ENCODE measurements around the gene LMNB1.
A peak's percentile ranks its signal among the peaks of the same experiment; 100 is the strongest.
"Not testable (repeated sequence)": the region's sequence is repeated elsewhere in the genome, so short reads cannot be mapped to it uniquely, and the experiment has no call there.

LMNB1 gene

DNA sequence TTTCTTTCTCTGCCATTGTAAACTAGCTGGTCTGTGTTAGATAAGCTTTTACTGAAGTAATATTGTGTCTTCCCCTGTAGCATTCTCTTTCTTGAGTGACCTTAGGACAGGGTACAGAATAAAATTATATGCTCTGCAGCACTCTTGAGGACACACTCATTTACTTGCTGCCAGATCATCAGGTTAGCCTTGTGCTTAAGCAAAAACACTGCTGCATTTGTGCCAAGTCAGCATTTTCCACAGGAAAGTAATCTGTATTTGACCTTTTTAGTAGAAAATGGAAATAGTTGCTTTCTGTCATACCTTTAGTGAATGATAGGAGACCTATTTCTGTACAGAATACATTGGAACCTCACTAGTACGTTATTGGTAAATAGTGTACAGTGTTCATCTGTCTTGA, 54.2 kb downstream of the LMNB1 start:
- DNase-seq: no peak

DNA sequence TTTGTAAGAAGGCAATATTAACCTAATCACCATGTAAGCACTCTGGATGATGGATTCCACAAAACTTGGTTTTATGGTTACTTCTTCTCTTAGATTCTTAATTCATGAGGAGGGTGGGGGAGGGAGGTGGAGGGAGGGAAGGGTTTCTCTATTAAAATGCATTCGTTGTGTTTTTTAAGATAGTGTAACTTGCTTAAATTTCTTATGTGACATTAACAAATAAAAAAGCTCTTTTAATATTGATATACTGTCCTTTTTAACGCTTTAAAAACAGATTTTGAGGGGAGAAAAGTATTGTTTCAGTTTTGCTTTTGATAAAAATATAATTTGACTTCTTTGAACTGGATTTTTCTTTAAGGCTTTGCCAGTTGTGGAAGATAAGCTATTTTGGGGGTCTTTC, 59.8 kb downstream of the LMNB1 start:
- DNase-seq: no peak

- DNase-seq: no peak
Observed at GRCh38 chr5:126837242-126837641, 60.3 kb downstream of the LMNB1 start.

DNA sequence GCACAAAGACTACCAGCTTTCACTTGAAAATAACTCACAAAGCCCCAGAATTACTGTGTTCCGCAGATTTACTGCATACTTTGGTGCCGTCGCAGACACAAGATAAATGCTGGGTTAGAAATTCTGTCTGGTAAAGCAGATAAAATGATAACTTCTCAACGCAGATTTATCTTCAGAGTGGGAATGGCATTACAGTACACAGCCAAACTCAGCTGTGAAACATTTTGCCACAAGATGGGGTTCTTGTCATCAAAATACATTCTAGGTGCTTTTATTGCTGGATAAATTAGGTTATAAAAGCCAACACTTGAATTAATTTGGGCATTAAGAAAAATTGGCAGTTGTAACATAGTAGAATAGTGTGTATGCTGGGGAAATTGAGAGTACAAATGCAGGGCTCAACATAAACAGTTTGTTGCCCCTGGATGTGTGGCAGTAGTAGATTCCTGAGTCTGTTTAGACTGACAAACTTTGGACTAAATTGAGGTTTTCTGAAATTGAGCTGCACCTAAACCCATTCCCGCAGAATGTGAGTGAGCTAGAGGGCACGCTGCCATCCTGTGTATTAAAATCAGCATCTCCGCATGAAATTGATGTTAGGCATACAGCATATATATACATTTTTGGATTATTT, 61.1 kb downstream of the LMNB1 start:
- no peak for DNase-seq

DNA sequence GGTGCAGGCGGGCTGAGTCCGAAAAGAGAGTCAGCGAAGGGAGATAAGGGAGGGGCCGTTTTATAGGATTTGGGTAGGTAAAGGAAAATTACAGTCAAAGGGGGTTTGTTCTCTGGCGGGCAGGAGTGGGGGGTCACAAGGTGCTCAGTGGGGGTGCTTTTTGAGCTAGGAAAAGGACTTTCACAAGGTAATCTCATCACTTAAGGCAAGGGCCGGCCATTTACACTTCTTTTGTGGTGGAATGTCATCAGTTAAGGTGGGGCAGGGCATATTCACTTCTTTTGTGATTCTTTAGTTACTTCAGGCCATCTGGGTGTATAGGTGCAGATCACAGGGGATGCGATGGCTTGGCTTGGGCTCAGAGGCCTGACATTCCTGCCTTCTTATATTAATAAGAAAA, 62.5 kb downstream of the LMNB1 start:
- DNase-seq: not testable (repeated sequence)

- DNase-seq: not testable (repeated sequence)
Observed at GRCh38 chr5:126843375-126843774, 66.4 kb downstream of the LMNB1 start.

DNA sequence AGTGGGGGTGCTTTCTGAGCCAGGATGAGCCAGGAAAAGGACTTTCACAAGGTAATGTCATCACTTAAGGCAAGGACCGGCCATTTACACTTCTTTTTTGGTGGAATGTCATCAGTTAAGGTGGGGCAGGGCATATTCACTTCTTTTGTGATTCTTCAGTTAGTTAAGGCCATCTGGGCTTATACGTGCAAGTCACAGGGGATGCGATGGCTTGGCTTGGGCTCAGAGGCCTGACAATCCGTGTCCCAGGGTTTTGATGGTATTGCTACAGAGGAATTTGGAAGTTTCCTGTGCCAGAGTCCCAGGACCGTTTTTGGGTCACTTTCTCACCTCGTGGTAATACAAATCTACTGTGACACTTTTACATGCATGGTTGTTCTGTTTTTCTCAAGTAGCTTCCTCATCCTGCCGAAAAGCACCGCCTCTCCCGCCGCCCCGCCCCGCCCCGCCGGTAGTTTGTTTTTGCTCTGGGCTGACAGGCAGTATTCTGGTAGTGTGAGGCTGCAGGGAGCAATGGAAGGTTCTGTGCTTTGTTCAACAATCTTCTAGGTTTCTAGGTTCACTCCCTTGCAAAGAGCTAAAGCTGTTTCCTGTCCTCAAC, 68.6 kb downstream of the LMNB1 start:
- DNase-seq: not testable (repeated sequence)

- DNase-seq: peak; percentile 35
Observed at GRCh38 chr5:126846344-126846743, 69.4 kb downstream of the LMNB1 start.

DNA sequence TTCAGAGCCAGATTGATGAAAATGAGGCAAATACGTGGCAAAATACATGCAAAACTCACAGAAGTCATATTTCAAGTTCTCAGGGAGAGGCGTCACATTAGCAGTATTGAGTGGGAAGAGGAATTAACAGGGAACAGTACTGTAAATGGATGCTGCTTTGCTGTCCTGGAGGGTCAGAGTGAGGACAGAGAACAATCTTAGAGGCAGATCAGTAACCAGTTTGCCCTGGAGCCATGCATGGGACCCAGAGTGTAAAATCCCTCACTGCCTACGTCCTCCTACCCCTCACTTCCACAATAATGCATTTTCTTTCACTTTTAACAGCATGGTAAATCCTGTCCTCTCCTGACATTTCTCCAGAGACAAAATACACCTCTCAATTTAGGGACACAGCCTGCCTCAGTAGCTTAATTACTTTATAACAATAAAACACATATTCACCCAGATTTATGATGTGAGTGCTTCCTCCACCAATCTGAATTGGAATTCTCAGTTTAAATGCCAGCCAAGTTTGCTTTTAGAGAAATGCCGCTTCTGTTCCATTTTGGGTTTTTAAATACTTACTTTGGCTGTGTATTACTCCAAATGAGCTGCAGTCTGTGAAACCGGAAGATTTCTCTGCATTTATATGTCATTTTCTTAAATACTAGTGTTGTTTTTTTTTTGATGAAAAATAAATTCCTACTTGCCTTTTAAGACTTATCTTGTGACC, 70.0 kb downstream of the LMNB1 start:
- DNase-seq: no peak

GRCh38 chr5:126847456-126847820, 70.5 kb downstream of the LMNB1 start:
- DNase-seq: no peak

GRCh38 chr5:126847826-126848251, 70.9 kb downstream of the LMNB1 start:
- DNase-seq: no peak

DNA sequence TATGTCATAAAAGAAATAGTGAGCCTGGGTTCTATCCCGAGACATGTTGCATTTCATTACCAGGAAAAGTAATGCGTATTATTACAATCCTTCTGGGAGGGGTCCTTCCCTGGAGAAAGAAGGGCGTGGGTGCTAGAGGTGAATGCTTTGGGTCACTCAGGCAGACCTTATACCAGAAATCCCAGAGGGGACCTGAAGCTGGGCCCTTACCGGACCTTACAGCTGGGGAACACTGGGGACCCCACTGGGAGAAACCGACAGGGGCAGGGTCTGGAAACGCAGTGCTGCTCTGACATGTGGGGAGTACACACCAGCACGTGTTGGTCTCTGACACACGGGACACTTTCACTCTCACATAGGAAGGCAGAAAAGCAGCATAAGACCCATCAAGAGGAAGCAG, 71.3 kb downstream of the LMNB1 start:
- no peak for DNase-seq

DNA sequence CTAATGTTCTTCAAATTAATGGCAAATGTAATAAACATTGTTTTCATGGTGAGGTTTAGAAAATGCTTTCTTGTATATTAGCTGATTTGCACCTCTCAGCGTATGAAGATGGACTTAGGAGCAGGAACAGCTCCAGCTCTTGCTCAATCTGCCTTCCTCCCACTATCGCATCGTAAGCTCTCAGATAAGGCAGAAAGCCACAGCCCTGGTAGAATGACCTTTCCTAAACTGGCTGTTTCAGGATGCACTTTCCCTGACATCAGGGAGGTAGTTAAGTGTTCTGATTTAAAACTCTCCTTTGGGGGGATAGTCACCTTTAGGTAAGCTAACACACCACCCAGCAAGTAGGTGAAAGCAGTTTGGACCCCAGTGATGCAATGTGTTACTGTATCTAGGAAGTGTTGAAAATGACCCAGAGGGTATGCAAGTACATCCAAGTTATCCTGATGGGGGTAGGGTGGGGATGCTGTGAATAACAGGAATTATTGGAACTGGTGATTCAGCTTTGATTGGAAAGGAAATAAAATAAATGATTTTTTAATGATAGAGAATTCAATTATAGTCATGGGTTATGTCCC, 72.3 kb downstream of the LMNB1 start:
- DNase-seq: no peak

DNA sequence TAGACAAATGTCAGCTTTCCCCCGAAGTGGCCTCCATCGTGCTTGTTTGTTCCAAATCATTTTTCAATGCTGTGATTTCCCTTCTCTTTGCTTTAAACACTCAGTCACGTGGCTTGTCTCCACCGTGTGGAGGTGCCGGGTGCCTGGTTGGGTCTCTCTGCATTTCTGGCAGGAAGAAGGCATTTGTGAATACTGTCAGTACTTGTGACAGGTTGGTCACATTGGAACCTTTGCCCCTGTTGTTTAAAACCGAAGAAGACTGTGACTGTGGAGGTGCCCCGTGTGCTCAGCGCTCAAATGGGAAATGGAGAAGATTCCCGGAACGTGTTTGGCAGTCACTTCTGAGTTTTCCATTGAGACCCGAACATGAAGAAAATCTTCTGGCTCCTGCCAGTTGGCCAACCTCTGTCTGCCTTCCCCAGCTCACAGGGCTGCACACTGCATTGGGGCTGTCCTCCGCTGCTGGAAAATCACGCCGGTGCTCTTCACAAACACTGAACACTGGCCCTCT, 74.6 kb downstream of the LMNB1 start:
- no peak for DNase-seq

DNA sequence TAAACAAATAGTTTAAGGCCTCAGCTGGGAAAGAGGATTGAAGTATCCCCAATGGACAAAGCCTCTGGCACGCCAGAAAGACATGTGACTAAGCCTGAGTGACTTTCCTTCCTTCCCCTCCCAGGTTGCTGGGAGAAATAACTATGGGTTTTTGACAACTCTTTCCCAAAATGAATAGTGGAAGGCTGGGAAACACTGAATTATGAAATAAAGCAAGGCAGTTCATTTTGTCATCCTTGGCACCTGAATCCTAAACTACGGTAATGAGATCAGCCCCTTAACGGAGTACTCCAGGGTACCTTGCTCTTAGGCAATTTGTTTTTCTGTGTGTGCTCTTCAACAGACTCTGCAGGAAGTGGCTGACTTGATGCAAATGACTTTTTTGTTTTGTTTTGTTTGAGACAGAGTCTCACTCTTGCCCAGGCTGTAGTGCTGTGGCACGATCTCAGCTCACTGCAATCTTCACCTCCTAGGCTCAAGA, 75.2 kb downstream of the LMNB1 start:
- no peak for DNase-seq

DNA sequence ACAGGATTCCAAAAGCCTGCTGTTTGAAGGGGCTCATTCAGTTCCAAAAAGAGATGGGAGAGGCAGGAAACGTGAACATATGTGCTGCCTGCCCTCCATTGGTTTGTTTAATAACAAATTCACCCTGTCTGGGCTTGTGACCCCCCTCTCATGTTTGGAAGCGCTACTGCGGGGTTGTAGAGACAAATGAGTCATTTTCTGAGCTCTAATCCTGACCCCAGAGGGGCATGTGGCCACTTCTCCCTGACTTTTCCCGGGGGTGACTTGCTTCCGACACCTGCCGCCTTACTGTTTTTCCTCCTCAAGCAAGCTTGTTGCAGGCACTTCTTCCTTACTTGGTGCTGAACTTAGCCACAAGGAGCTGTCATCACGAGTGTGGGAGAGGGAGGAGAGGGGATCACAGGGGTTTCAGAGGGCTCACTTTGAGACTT, 75.9 kb downstream of the LMNB1 start:
- DNase-seq: no peak

DNA sequence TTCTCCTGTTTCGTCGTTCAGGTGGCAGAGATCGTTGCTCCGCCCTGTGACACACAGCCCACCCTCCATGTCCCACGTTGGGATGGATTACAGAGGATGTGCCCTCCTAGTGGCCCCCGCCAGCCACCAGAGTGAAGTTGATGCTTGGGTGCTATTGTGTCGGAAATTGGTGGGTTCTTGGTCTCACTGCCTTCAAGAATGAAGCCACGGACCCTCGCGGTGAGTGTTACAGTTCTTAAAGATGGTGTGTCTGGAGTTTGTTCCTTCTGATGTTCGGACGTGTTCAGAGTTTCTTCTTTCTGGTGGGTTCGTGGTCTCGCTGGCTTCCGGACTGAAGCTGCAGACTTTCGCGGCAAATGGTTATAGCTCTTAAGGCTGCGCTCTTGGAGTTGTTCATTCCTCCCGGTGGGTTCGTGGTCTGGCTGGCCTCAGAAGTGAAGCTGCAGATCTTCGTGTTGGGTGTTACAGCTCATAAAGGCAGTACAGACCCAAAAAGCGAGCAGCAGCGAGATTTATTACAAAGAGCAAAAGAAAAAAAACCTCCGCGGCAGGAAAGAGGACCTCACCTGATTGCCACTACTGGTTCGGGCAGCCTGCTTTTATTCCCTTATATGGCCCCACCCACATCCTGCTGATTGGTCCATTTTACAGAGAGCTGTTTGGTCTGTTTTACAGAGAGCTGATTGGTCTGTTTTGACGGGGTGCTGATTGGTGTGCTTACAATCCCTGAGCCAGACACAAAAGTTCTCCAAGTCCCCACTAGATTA, 76.8 kb downstream of the LMNB1 start:
- DNase-seq: not testable (repeated sequence)

DNA sequence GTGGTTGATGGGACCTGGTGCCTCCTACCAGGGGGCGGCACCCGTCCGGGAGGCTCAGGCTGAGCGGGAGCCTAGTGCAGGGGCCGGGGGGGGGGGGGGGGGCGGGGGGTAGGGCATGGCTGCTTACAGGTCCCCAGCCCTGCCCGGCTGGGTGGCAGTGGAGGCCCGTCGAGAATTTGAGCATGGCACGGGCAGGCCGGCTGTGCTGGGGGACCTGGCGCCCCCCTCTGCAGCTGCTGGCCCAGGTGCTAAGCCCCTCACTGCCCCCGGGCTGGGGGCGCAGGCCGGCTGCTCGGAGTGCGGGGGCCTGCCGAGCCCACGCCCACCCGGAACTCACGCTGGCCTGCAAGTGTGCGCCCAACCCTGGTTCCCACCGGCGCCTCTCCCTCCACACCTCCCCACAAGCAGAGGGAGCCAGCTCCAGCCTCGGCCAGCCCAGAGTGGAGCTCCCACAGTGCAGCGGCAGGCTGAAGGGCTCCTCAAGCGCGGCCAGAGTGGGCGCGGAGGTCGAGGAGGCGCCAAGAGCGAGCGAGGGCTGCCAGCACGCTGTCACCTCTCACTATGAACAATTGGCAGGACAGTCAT, 77.7 kb downstream of the LMNB1 start:
- no peak for DNase-seq

- no peak for DNase-seq
Observed at GRCh38 chr5:126855266-126855665, 78.3 kb downstream of the LMNB1 start.

DNA sequence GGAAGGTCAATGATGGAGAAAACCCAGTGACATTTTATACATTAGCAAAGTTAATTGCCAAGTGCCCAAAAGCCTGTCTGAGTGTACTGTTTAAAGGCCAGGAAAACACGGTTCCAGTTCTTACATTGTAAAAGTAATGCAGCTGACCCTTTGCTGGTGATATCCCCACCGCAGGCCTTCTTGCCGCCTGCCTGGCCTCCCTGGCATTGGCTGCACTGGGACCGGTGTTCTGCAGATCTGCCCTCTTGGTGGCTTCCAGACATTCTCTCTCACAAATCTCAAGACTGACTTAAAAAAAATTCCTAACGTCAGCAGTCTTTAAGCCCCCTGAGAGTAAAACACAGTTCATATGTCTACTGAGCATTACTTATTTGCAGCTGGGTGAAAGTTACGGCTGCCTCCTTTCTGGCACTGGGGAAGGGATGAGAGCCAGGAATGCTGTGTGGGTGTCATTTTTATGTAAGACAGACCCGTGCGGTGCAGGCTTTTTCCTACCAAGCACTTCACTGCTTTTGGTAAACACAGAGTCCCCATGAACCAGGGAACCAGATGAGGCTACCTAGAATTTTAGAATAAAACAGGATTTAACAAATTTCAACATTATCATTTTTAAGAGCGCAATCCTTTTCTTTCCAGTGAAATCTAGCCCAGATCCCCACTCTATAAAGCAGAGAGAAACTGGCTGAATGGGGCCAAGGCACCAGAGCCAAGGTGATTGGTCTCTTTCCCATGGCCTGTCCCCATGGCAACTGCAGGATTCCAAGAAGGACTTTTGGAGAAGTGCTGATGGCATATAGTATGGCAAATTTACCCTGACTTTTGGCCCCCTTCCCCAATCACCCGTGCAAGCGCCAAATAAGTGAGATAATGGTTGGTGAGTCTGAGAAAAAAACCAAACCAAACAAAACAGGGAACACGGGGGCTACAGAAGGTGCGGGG, 80.8 kb downstream of the LMNB1 start:
- DNase-seq: no peak

GRCh38 chr5:126858441-126858840, 81.5 kb downstream of the LMNB1 start:
- DNase-seq: no peak

Data from HCEC 1CT (cell line).